ENCODE results near the gene BMP6.

Gene BMP6

GRCh38 chr6:7833751-7834070, 107.8 kb downstream of the BMP6 start:
- no peak for DNase-seq

GRCh38 chr6:7836371-7837026, 110.6 kb downstream of the BMP6 start:
- DNase-seq, result no peak

- no peak for DNase-seq
Observed at GRCh38 chr6:7841781-7842468, 116.0 kb downstream of the BMP6 start.

- DNase-seq, result no peak
Observed at GRCh38 chr6:7846966-7847818, 121.3 kb downstream of the BMP6 start.

GRCh38 chr6:7848229-7848628, 122.3 kb downstream of the BMP6 start:
- DNase-seq, result no peak

GRCh38 chr6:7851780-7852179, 125.9 kb downstream of the BMP6 start:
- no peak for DNase-seq

GRCh38 chr6:7859591-7859990, 133.7 kb downstream of the BMP6 start:
- no peak for DNase-seq

GRCh38 chr6:7865781-7866180, 139.9 kb downstream of the BMP6 start:
- no peak for DNase-seq

GRCh38 chr6:7866526-7866925, 140.6 kb downstream of the BMP6 start:
- DNase-seq, result no peak

- no peak for DNase-seq
Observed at GRCh38 chr6:7868926-7869325, 143.0 kb downstream of the BMP6 start.

GRCh38 chr6:7878401-7878964, 152.6 kb downstream of the BMP6 start:
- DNase-seq, result no peak

GRCh38 chr6:7879043-7879442, 153.1 kb downstream of the BMP6 start:
- DNase-seq, result no peak

- DNase-seq, result no peak
Observed at GRCh38 chr6:7879579-7879978, 153.7 kb downstream of the BMP6 start.

- DNase-seq, result no peak
Observed at GRCh38 chr6:7879980-7880717, 154.2 kb downstream of the BMP6 start.

- no peak for DNase-seq
Observed at GRCh38 chr6:7880718-7881107, 154.8 kb downstream of the BMP6 start.

- no peak for DNase-seq
Observed at GRCh38 chr6:7881765-7882500, 156.0 kb downstream of the BMP6 start.

GRCh38 chr6:7882505-7883257, 156.8 kb downstream of the BMP6 start:
- DNase-seq, result no peak

GRCh38 chr6:7883381-7883780, 157.5 kb downstream of the BMP6 start:
- no peak for DNase-seq

GRCh38 chr6:7886132-7886531, 160.2 kb downstream of the BMP6 start:
- DNase-seq, result no peak

GRCh38 chr6:7887278-7887991, 161.5 kb downstream of the BMP6 start:
- DNase-seq, result no peak

Data from central memory CD4-positive, alpha-beta T cell (primary cell).